HT-29 (cell line): ENCODE measurements around the gene IRAK4. TPM values are rescaled to one million over a fixed set of nuclear protein-coding genes. Genes with fewer than 3 reads are reported as not detected.

Source experiments
- DNase-seq: peaks from one replicate; pipeline ENCODE4 v3.0.0-alpha.2; 2015; ENCODE audit warnings: low spot score
- total RNA-seq: library from RNA; depleted of rRNA; stranded (reverse); fragments of >200 nt; shearing (Covaris generic); gene quantifications from 2 replicates; pipeline ENCODE4 v1.2.3, GENCODE V29; 2014

Gene IRAK4
- total RNA-seq, 1 experiment from 2014 or later, result 4.0 TPM

DNA sequence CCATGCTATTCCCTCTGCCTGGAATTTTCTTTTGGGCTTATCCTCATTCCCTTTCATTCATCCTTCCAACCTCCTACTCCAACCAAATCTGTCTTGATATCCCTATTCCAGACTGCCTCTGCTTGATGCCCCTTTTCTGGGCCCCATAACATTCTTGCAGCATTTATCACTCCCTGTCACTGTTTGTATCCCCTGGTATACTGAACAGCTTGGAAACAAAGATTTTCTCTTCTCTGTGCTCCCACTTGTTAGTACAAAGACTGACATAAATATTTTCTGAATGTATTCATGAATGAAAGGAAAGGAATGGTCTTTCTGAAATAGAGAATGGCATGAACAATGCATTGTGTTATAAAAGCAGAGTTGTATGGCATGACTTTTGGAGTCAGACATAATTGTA lies 7.5 kb downstream of the IRAK4 start:
- no peak for DNase-seq

DNA sequence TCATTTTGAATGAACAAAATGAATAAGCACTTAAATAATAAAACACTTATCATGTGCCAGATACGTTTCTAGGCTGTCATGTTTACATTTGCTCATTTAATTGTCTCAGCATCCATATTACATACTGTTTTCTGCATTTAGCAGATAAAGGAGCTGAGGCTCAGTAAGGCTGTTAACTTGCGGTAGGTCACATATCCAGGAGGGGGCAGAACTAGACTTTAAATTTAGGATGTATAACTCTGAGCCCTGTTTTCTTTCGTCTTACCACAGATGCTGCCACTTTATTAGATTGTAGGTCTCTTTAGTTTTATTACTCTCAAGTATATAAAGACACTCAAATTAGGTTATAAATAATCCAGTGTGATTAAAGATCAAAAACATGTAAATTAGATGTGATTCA lies 17.7 kb downstream of the IRAK4 start:
- peak; percentile 53 for DNase-seq

DNA sequence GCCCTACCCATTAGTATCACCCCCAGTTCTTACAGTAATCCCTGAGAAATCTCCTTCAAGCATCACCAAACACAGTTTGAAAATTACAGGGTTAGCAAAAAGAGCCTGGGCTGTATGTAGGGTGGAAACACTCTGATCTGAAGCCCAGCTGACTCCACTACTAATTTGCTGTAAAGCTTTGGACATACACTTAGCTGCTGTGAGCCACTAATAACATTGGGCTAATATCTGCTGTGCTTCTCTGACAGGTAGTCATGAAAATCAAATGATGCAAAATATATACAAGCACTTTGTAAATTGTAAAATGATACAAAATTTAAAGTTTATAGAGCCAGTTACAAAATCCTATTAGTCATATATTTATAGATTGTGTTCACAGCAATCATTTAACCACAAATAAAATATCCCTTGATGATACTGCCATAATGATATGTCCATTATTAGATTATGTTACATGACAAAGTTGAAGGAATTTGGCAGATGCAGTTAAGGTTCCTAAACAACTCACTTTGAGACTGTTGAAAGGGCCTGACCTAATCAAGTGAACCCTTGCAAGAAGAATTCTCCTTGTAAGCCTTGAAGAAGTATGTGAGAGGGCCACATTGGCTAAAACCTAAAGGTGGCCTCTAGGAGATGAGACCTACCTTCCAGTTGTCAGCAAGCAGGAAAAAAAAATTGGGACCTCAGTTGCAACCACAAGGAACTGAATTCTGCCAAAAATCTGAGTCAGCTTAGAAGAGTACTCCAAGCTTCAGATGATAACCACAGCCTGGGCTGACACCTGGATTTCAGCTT lies 28.3 kb downstream of the IRAK4 start:
- no peak for DNase-seq

DNA sequence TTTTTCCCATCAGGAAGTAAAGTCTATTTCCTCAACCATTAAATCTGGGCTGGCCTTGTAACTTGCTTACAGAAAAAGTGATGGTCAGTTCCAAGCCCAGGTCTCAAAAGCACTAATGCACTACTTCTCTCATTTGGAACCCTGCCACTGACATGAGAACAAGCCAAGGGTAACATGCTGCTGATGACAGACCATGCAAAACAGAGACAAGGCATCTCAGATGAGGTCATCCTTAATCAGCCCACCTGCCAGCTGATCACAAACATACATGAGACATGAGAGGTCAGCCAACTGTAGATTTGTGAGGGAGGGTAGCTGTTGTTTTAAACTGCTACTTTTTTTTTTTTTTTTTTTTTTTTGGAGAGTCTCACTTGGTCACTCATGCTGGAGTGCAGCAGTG lies 31.2 kb downstream of the IRAK4 start:
- DNase-seq, result no peak

DNA sequence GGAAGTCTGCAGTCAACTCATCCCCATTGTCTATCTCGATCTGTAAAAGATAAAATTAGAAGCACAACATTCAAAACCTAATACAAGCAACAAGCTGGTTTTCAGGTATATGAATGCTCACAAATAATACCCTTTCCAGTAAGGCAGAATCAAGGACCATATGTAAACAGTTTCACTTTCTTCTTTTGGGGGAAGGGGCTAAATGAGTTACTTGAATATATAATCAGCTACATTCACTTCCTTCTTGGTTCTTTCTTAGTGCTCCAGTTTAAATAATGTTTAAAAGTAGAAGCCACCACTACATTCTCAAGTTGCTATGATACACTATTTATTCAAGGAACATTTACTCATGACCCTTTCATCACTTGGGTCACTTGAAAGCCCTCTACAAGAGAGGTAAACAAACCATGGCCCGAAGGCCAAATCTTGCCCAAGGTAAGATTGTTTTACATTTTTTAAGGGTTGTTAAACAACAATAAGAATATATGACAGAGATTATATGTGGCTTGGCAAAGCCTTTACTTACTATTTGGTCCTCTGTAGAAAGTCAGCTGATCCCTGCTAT lies 37.0 kb downstream of the IRAK4 start:
- no peak for DNase-seq

DNA sequence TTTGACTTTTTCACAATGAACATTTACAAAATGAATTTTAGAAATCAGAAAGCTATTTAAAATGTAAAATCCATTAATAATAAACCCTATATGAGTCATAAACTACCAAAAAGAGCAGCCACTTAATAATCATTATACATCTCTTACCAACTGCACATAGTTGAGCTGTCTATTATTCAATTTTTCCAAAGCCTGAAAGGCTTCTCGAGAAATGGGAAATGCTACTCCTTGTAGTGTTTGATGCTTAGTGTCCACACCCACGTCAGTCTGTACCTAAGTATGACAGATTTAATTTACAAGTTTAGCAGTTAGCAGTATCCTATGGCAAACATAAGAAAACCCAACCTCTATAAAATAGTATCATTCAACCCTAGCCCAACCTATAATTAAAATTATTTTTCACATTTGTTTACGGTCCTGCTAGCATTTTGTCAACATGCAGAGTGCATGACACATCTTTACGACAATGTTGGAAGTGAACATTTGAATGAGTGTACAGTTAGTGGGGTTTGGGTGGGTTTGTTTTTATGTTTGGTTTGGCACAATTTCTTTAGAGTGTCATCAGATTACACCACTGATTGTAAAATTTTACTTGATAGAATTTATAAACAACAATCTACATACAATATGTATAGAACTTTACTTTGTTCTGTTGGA lies 38.9 kb downstream of the IRAK4 start:
- DNase-seq, result no peak

DNA sequence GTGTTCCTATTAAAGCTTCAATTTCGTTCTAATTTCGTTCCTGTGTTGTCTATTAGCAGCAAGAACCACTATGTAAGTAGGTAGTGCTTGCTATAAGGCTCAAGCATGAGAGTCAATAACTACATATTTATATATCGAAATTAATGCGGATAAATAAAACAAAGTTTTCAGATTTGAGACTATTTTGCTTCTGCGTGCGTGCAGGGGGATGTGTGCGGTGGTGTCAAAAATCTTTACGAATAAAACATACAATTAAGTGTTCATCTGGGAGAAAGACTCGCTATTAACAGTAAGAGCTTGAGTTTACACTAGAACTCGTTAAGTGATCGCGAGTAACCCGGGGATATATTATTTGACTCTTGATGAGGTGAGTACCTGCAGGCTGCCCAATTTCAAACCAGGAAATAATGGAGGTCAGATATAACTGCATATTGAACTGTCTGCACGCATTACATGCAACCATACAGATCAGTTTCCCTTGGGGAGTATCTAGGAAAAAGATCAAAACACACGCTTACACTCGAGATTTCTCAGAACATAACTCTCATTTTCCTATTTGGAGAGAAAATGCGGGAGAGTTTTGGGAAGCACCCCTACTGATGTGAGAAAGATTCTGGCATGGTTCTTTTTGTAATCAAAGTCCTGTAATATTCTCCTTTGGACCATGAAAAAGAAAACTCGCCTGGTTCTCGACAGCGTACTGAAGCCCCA lies 46.6 kb downstream of the IRAK4 start:
- peak; percentile 9 for DNase-seq

DNA sequence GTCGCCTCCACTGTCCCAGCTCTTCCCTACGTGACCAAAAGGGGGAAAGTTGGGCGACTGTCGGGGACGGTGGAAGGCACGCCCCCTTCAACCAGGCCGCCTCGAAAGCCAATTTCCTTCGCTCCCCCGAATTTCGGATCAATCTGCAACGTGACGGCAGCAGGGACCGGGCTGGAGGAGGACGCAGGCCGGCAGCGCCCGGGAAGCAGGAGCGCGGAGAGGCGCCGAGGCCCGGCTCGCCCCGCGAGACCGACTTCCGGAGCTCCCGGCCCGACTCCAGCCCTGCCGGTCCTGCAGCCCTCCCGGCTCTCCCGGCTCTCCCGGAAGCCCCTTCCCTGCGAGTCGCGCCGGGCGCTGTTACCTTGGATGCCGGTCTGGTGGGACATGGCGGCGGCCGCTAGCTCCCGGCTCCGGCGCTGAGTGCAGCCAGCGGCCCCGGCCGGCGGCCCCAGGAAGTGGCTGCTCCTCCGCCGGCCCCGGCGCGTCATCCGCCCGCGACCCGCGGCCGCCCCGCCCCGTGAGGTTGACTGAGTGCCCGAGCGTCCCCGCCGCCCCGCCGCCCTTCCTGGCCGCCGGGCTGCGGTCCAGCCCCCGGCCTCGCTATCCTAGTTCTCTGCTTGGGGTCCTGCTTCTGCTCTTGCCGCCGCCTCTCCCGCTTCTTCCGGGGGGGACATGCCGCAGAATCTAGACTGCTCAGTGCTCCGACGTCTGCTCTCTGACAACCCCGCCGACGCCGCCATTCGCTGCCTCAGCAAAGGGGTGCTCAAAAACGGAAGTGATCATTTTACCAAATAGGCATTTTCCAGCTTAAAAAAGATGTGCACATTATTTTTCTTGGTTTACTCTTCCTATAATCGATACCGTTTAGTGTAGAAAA lies 47.3 kb downstream of the IRAK4 start, which contains the start of gene TWF1:
Gene TWF1 (minus strand): TSS at position 458 of the 877 bp plus-strand sequence. CDS start 72 bp downstream, at position 386.
- peak; percentile 78 for DNase-seq

DNA sequence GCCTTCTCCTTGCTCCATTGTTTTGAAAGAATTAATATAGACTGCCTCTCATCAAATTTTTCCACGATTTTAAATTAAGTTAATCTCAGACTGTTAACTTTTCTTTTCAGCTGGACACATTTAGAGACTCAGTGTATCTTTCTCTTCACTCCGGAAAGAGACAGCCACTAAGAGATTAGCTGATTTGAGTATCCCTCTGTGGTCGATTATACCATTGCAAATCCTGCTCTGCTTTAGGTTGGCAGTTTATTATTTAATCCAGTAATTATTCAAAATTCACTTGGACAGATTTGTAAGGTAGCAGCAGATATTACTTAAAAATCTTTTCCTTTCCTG lies 48.0 kb downstream of the IRAK4 start:
- no peak for DNase-seq

DNA sequence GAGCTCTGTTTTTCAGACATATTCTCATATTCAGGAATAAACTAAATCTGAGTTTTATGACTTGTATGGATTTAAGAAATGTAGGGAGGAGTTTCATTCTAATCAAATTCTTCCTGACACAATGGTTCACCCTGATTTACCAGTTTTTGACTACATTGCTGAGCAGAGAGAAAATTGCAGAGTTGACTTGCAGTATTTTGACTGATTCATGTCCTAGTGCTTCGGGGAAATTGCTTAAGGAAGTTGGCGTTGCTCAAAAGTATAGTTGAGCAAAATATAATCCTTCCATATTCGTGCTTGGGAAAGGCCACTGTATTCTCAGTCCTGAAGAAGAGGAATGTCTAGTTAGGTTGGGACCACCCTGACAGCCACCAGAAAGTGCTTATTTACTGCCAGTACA lies 48.6 kb downstream of the IRAK4 start:
- DNase-seq, result no peak

DNA sequence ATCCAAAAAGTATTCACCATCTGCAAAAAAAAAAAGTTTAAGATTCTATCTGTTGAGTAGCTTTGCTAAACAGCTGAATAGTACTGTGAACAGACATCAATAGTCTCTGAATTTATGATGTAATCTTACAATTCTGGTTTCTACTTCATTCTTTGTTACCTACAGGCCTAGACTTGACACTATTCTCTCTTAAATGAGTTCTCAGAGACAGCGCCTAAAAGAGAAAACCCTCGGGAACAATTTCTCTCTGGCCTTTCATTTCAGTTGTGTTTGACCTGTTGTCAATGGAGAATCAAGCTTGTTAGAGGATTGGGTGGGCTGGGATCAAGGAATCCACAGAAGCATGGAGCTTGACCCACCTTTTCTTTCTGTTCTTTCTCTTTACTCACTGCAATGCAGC lies 53.3 kb downstream of the IRAK4 start:
- no peak for DNase-seq

DNA sequence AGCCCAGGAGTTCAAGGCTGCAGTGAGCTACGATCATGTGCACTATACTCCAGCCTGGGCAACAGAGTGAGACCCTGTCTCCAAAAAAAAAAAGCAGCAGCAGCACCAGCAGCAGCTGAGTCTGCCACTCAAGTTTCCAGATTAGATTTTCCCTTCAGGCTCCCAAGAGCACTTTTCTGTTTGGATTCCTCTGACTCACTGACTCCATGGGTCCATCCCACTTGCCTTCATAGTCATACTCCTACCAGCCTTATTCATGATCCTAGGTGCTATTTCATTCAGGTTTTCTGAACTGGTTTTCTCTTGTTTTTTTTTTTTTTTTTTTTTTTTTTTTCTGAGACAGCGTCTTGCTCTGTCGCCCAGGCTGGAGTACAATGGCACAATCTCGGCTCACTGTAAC lies 54.2 kb downstream of the IRAK4 start:
- no peak for DNase-seq

DNA sequence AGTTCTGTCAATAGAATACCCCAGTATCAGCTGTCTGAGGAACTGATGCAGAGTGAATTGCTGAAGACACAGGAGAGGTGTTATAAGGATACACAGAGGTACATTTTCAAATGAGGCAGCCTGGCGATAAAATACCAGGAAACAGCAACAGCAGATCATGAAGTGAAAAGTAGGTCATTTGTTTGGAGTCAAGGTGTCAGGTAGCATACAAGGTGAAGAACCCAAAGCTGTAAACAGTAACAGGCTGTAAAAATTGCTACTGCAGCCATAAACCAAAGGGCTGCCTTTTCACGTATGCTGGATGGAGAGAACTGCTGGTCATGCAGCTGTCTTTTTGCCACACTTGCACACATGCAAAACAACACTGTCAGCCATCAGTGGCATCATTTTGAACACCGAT lies 56.7 kb downstream of the IRAK4 start:
- DNase-seq, result no peak

DNA sequence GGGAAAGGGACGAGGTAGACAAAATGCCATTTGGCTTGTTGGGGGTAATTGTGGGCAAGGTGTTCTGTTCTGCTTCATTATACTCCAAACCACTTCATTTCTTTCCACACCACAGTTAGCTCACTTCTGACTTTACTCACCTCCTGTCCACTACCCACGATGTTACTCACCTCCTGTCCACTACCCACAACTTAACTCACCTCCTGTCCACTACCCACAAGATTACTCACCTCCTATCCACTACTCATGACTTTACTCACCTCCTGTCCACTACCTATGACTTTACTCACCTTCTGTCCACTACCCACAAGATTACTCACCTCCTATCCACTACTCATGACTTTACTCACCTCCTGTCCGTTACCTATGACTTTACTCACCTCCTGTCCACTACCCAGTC lies 57.4 kb downstream of the IRAK4 start:
- DNase-seq, result no peak

DNA sequence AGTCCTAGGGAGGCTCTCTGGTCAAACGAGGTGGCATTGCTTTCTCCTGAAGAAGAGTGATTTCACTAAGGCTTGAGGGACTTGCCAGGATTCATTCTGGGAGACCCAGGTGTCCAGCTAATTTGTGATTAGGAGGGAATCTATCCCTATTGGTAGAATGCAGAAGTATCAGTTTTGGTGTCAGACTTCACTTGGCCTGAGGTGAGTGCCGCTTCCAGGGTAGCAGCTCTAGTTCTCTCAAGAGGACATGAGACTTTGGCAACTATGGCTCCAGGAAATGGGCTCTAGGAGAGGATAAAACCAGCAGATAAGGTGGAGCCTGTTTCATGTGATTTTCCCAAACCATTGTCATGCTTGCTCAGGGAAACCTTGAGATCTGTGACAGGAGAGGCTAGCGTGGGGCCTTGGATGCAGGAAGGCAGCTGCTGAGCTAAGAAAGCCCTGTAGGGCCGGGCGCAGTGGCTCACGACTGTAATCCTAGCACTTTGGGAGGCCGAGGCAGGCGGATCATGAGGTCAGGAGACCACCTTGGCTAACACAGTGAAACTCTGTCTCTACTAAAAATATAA lies 65.5 kb downstream of the IRAK4 start:
- no peak for DNase-seq

DNA sequence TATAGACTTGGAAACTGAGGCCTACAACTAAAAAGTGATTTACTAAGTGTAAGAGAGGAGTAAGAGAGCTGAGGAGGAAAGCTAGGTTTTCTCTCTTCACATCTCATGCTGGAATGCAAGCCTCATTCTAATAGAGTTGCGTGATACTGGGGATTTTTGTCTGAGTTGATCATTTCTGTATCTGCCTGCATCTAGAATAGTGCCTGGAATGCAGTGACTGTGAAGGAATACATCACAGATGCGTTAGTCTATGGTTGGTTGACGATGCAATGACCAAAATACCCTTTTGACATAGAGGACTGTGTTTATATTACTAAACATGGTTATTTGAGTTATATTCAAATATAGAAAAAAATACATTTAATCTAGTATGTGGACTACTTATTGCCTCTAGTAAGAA lies 67.9 kb downstream of the IRAK4 start:
- DNase-seq, result no peak

DNA sequence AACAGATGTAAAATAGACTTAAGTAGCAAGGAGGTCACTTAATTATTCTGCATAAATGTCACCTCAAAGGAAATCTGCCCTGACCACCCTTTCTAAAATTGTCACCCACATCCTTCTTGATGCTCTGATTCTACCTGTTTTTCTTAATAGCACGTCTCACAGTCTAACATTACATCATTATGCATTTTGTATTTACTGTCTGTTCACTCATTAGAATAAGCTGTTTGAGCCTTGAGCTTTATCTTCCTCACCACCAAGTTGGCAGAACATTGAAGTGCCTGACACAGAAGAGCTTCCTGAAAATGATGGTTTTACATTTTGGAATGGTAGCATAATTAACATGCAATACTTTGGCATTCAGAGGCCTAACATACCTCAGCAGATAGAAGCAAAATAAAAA lies 68.3 kb downstream of the IRAK4 start:
- no peak for DNase-seq

DNA sequence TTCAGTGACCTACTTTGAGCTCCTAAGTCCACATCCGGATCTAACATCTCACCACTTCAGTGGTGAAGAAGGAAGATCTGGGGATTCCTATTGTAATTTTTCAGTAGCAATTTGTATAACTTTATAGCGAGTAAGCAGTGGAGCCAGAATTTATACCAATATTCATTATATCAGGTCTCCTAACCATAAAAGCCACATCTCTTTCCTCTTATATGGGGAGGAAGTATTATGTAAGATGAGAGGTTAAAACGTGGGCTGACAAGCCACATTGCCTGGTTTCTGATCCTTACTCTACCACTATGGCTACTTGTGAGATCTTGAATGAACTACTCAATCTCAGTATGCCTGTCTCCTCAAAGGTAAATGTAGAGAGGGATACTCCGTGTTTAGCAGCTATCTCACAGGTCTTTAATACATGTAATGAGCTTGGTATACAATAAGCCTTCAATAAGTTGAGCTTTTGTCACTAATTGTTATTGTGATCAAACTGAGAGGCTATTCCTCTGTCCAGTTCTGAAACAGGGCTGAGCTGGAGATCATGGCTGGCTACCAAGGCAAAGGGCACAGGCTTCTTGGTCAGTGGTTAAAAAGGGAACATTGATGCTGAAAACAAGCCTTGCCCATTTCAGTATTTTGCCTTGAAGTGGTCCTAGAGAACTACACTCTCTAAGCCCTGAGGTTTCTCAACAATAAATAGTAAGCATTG lies 73.9 kb downstream of the IRAK4 start:
- DNase-seq, result no peak

DNA sequence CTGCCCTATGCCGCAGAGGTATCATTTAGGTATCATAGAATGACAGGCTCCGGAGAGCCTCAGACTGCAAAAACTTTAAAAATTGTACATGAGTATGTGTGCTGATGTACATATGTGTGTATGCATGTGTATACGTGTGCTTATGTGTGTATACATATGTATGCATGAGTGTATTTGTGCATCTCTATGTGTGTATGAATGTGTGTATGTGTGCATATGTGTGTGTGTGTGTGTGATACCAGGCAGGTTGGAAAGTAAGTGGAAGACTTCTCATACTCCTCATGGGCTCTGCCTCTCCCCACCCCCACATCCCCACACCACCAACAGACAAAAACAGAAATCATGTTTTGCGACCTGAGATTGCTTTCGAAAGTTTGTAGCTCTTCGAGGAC lies 76.5 kb downstream of the IRAK4 start:
- no peak for DNase-seq
